ENCODE measurements around the gene TEK. TPM values are rescaled to one million over a fixed set of nuclear protein-coding genes. Genes with fewer than 3 reads are reported as not detected.

The TEK gene
- total and polyA plus RNA-seq, 2 experiments from 2014 or later: 0.60 to 1.4 TPM

- no peak for DNase-seq (ENCODE audit: low read depth in 1 of 2, low spot score in 1 of 2)
- H3K27ac ChIP-seq: no peak overlapping the region
Observed at GRCh38 chr9:27124151-27124550, 15.1 kb downstream of the TEK start.

DNA sequence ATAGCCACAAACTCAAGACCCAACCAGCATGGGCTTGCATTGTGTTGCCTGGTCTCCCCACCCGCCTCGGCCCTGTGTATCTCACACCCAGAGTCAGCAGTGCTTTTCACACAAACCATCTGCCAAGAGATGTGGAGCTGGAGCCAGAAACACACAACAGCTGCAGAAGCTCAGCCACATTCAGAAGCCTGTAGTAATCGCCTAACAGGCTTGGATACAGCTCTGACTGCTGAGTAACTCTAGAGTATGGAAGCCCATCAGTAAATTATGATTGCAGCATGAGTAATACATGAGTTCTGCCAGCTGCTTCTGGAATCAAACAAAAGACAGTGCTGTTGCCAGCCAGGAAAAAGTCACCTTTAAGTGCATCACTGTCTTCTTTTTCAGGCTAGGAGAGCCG is 16.0 kb downstream of the TEK start:
- no peak for TF ChIP-seq CTCF (IDR thresholded peaks at IDR 0.05; ENCODE audit: low read depth, low read length)
- DNase-seq (ENCODE audit: low read depth in 1 of 2, low spot score in 1 of 2): peak in 1 of 2 donors; percentile 98
- Histone ChIP-seq H3K4me3 (no peak overlapping the region), H3K36me3 (no peaks in the 10 kb centered on the region), H3K9me3 (ENCODE audit: low read depth) (no peaks in the 10 kb centered on the region), H3K4me1 (ENCODE audit: low read depth) (no peaks in the 10 kb centered on the region), H3K27ac (no peak overlapping the region), H3K27me3 (no peaks in the 10 kb centered on the region)

More at GRCh38 chr9:27124151-27124550, 15.1 kb downstream of the TEK start:
- Histone ChIP-seq H3K4me1 (ENCODE audit: low read depth) (no peaks in the 10 kb centered on the region), H3K9me3 (ENCODE audit: low read depth) (no peaks in the 10 kb centered on the region), H3K4me3 (no peak overlapping the region), H3K36me3 (no peaks in the 10 kb centered on the region), H3K27me3 (no peaks in the 10 kb centered on the region)
- no peak for TF ChIP-seq CTCF (IDR thresholded peaks at IDR 0.05; ENCODE audit: low read depth, low read length)

- Histone ChIP-seq H3K27me3 (no peaks in the 10 kb centered on the region), H3K36me3 (no peaks in the 10 kb centered on the region), H3K9me3 (ENCODE audit: low read depth) (no peaks in the 10 kb centered on the region), H3K27ac (no peak overlapping the region), H3K4me3 (no peak overlapping the region), H3K4me1 (ENCODE audit: low read depth) (no peaks in the 10 kb centered on the region)
- no peak for DNase-seq (ENCODE audit: low read depth in 1 of 2, low spot score in 1 of 2)
- no peak for TF ChIP-seq CTCF (IDR thresholded peaks at IDR 0.05; ENCODE audit: low read depth, low read length)
Observed at GRCh38 chr9:27125936-27126335, 16.9 kb downstream of the TEK start.

DNA sequence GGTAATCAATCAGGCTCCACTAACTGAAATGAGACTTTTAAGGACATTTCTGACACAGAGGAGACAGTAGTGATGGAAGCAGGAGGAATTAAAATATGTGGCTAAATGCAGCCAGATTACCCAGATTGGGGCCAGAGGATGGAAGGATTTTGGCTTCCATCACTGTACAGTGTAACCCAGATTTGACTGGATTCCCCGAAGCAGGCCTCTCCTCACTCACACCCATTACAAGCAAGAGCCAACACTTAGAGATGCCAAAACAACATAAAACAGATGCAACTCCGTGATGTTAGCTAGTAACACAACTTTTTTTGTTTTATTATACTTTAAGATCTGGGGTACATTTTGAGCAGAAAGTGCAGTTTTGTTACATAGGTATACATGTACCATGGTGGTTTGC is 17.6 kb downstream of the TEK start:
- H3K36me3 ChIP-seq: no peaks in the 10 kb centered on the region
- no peak overlapping the region for H3K27ac ChIP-seq
- no peak for DNase-seq (ENCODE audit: low read depth in 1 of 2, low spot score in 1 of 2)
- H3K27me3 ChIP-seq: no peaks in the 10 kb centered on the region
- H3K4me1 ChIP-seq (ENCODE audit: low read depth): no peaks in the 10 kb centered on the region
- TF ChIP-seq CTCF (IDR thresholded peaks at IDR 0.05; ENCODE audit: low read depth, low read length): no peak
- no peak overlapping the region for H3K4me3 ChIP-seq
- no peaks in the 10 kb centered on the region for H3K9me3 ChIP-seq (ENCODE audit: low read depth)

DNA sequence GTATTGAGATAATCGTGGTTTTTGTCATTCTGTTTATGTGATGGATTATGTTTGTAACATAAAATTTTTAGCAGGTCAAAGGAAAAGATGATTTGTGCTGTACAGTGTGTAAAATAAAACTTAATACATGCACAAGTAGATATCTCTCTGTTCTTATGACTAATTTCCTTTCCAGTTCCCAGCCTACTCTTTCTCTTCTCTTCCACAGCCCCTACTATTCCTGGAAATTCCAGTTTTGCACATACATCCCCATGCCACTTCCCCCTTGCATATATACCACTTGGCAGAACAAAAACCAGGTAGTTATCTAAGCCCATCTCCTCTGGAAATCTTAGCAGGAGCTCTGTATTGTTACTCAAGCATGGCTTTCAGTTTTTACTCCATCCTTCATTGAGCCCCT is 20.2 kb downstream of the TEK start:
- DNase-seq (ENCODE audit: low read depth in 1 of 2, low spot score in 1 of 2): peak in 1 of 2 donors; percentile 35
- Histone ChIP-seq H3K4me3 (no peak overlapping the region), H3K4me1 (ENCODE audit: low read depth) (no peaks in the 10 kb centered on the region), H3K36me3 (no peaks in the 10 kb centered on the region), H3K27ac (no peak overlapping the region), H3K27me3 (no peaks in the 10 kb centered on the region), H3K9me3 (ENCODE audit: low read depth) (no peaks in the 10 kb centered on the region)
- TF ChIP-seq CTCF (IDR thresholded peaks at IDR 0.05; ENCODE audit: low read depth, low read length): no peak

DNA sequence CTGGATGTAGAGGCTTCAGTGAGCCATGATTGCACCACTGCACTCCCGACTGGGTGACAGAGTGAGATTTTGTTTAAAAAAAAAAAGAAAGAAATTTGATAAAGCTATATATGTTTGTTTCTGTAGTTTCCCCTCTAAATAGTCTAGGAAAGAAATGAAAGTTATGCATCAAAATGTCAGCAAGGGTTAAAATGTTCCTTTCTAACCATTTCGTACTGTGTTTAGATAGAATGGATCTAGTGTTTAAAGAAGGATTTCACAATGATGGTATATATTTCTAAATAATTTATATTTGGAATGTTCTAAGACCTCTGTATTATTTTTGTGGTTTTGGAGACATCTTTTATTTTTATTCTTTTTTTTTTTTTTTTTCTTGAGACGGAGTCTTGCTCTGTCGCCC is 22.7 kb downstream of the TEK start:
- no peak overlapping the region for H3K27ac ChIP-seq
- no peaks in the 10 kb centered on the region for H3K9me3 ChIP-seq (ENCODE audit: low read depth)
- no peak for TF ChIP-seq CTCF (IDR thresholded peaks at IDR 0.05; ENCODE audit: low read depth, low read length)
- no peak for DNase-seq (ENCODE audit: low read depth in 1 of 2, low spot score in 1 of 2)
- H3K36me3 ChIP-seq: no peaks in the 10 kb centered on the region
- H3K4me3 ChIP-seq: no peak overlapping the region
- H3K27me3 ChIP-seq: no peaks in the 10 kb centered on the region
- no peaks in the 10 kb centered on the region for H3K4me1 ChIP-seq (ENCODE audit: low read depth)
